LNCaP clone FGC (cell line): ENCODE data around the gene DPM1.

Experiments
- DNase-seq: peaks from one replicate; pipeline ENCODE4 v3.0.0-alpha.2; 2011; ENCODE audit warnings: low read depth
- H3K4me3 ChIP-seq: 2 replicates; pipeline ENCODE4 v1.5.1; 2011; ENCODE audit warnings: mild to moderate bottlenecking, low read depth, low read length, control low read depth
- CTCF ChIP-seq: IDR thresholded peaks from 2 replicates; pipeline ENCODE4 v1.5.1; 2012; ENCODE audit warnings: mild to moderate bottlenecking; ENCODE audit not compliant: control insufficient read depth, insufficient read depth; ENCODE audit errors: extremely low read depth

The DPM1 gene

GRCh38 chr20:50892394-50892793, 65.9 kb downstream of the DPM1 start:
- no peak for DNase-seq
- H3K4me3 ChIP-seq, result no peak overlapping the region
- TF ChIP-seq CTCF, result no peak

- no peak for TF ChIP-seq CTCF
- no peak for DNase-seq
- H3K4me3 ChIP-seq, result no peak overlapping the region
Measured at GRCh38 chr20:50891138-50891537, 67.2 kb downstream of the DPM1 start.

- TF ChIP-seq CTCF, result no peak
- no peak for DNase-seq
- no peak overlapping the region for H3K4me3 ChIP-seq
Measured at GRCh38 chr20:50887576-50887975, 70.8 kb downstream of the DPM1 start.

- no peak overlapping the region for H3K4me3 ChIP-seq
- no peak for DNase-seq
- no peak for TF ChIP-seq CTCF
Measured at GRCh38 chr20:50886184-50886790, 72.0 kb downstream of the DPM1 start.

- no peak overlapping the region for H3K4me3 ChIP-seq
- no peak for TF ChIP-seq CTCF
- no peak for DNase-seq
Measured at GRCh38 chr20:50885781-50886180, 72.6 kb downstream of the DPM1 start.

- H3K4me3 ChIP-seq, result no peak overlapping the region
- no peak for DNase-seq
- no peak for TF ChIP-seq CTCF
Measured at GRCh38 chr20:50885068-50885467, 73.3 kb downstream of the DPM1 start.
